ENCODE results near the gene ATP2C2.

GRCh38 chr16:84476401-84476800 is 108.1 kb downstream of the ATP2C2 start:
- no peak for TF ChIP-seq CTCF (IDR thresholded peaks at IDR 0.05)
- TF ChIP-seq EP300 (IDR thresholded peaks at IDR 0.05): no peak
- no peak for TF ChIP-seq POLR2AphosphoS5 (IDR thresholded peaks at IDR 0.05)
